ENCODE data around the gene DHX57.
"Not testable (repeated sequence)": the region's sequence is repeated elsewhere in the genome, so short reads cannot be mapped to it uniquely, and the experiment has no call there.

DHX57 gene

GRCh38 chr2:38806015-38806732, 69.6 kb downstream of the DHX57 start:
- no peak for TF ChIP-seq CTCF (IDR thresholded peaks at IDR 0.05; ENCODE audit: insufficient read depth, missing control alignments)
- FAIRE-seq (no peak), DNase-seq (ENCODE audit: insufficient read length, low spot score) (no peak)

GRCh38 chr2:38797953-38798352, 77.8 kb downstream of the DHX57 start:
- DNase-seq (ENCODE audit: insufficient read length, low spot score) (no peak), FAIRE-seq (no peak)
- no peak for TF ChIP-seq CTCF (IDR thresholded peaks at IDR 0.05; ENCODE audit: insufficient read depth, missing control alignments)

- no peak for DNase-seq (ENCODE audit: insufficient read length, low spot score)
Observed at GRCh38 chr2:38797250-38797676, 78.5 kb downstream of the DHX57 start.

GRCh38 chr2:38795016-38795415, 80.7 kb downstream of the DHX57 start:
- not testable (repeated sequence) for FAIRE-seq; DNase-seq (ENCODE audit: insufficient read length, low spot score)

More at GRCh38 chr2:38797250-38797676, 78.5 kb downstream of the DHX57 start:
- no peak for FAIRE-seq
- TF ChIP-seq CTCF (IDR thresholded peaks at IDR 0.05; ENCODE audit: insufficient read depth, missing control alignments): no peak

GRCh38 chr2:38794235-38794946, 81.3 kb downstream of the DHX57 start:
- FAIRE-seq: no peak
- no peak for DNase-seq (ENCODE audit: insufficient read length, low spot score)
- no peak for TF ChIP-seq CTCF (IDR thresholded peaks at IDR 0.05; ENCODE audit: insufficient read depth, missing control alignments)

- DNase-seq (ENCODE audit: insufficient read length, low spot score) (peak; percentile 28), FAIRE-seq (no peak)
- no peak for TF ChIP-seq CTCF (IDR thresholded peaks at IDR 0.05; ENCODE audit: insufficient read depth, missing control alignments)
Observed at GRCh38 chr2:38793511-38793910, 82.2 kb downstream of the DHX57 start.

GRCh38 chr2:38792751-38793150, 83.0 kb downstream of the DHX57 start:
- TF ChIP-seq CTCF (IDR thresholded peaks at IDR 0.05; ENCODE audit: insufficient read depth, missing control alignments): no peak
- FAIRE-seq (no peak), DNase-seq (ENCODE audit: insufficient read length, low spot score) (no peak)

- DNase-seq (ENCODE audit: insufficient read length, low spot score); FAIRE-seq: not testable (repeated sequence)
Observed at GRCh38 chr2:38792321-38792720, 83.4 kb downstream of the DHX57 start.

All from D721Med (cell line).